ENCODE measurements around the gene HM13. TPM values are rescaled to one million over a fixed set of nuclear protein-coding genes. Genes with fewer than 3 reads are reported as not detected.

HM13 gene
- total and polyA plus RNA-seq, 2 of the 13 experiments (the other 11 are each of a cell fraction or from before 2014, with no cell fraction given): 118 to 243 TPM

DNA sequence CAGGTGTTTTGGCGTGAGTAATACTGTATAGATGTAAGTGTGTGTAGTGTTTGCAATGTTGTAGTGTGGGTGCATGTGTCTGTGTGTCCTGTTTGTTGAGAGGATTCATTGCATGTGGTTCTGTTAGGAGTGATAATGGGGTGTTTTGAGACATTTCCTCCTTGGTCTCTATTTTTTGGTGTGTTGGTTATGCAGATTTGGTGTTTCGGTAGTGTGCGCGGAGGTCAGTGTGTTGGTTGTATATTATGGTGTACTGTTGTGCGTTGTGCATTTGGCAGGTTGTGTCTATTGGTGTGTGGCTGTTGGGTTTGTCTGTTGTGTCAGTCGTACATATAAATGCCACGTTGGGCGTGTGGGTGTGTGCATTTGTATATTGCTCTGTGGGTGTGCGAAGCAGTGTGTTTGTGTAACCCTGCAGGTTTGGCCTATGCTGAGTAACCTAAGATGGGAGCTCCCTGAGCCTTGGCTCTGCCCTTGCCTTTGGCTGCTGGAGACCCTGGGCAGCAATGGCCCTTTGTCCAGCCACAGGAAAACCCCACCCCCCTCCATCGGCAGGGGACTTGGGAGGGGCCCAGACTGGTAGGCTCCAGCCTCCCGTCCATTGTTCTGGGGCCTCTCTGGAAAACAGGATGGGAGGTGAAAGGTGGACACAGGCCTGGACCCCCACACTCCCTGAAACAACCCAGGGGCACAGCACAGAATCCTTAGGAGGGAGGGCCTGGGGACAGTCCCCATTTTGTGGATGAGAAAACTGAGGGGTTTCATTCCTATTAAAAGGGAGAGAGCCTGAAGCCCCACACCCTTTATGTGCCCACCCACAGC lies 80.5 kb downstream of the HM13 start (continued):
- TF ChIP-seq ZNF564 (CRISPR knock-in tag; IDR thresholded peaks at IDR 0.05) (0 out of 2 replicates have a peak, but pooled peaks have one; percentile 30), ZBTB4 (CRISPR knock-in tag; IDR thresholded peaks at IDR 0.05; ENCODE audit: borderline replicate concordance) (no peak), POLR2G (IDR thresholded peaks at IDR 0.05; ENCODE audit: low read depth, low read length) (peak; percentile 78), MED13 (CRISPR knock-in tag; IDR thresholded peaks at IDR 0.05) (peak; percentile 52; the same call in 1 of the 2 replicates), SPEN (CRISPR knock-in tag; IDR thresholded peaks at IDR 0.05; ENCODE audit: low read depth) (peak; percentile 73; the same call in 1 of the 2 replicates), ZNF766 (CRISPR knock-in tag; IDR thresholded peaks at IDR 0.05; ENCODE audit: borderline replicate concordance) (peak; percentile 74; the same call in 1 of the 2 replicates), NCOR1 (IDR thresholded peaks at IDR 0.05; ENCODE audit: borderline replicate concordance, low read length) (peak; percentile 75; the same call in 1 of the 2 replicates), ZMYM2 (CRISPR knock-in tag; IDR thresholded peaks at IDR 0.05) (no peak), NR2F6 (IDR thresholded peaks at IDR 0.05) (peak; percentile 72), NR2F6 (CRISPR knock-in tag; IDR thresholded peaks at IDR 0.05) (peak; percentile 77; the same call in 1 of the 2 replicates), MEIS2 (CRISPR knock-in tag; IDR thresholded peaks at IDR 0.05) (0 out of 2 replicates have a peak, but pooled peaks have one; percentile 43), UBTF (CRISPR knock-in tag; IDR thresholded peaks at IDR 0.05) (peak; percentile 71; the same call in 1 of the 2 replicates), ZNF10 (CRISPR knock-in tag; IDR thresholded peaks at IDR 0.05; ENCODE audit: borderline replicate concordance, low read depth) (no peak), RXRA (CRISPR knock-in tag; IDR thresholded peaks at IDR 0.05) (peak; percentile 83), GABPB1 (CRISPR knock-in tag; IDR thresholded peaks at IDR 0.05) (peak; percentile 34; the same call in 1 of the 2 replicates), KDM4B (CRISPR knock-in tag; IDR thresholded peaks at IDR 0.05) (no peak; the same call in 1 of the 2 replicates), GTF2F1 (IDR thresholded peaks at IDR 0.05; ENCODE audit: low read length) (no peak), ZNF230 (CRISPR knock-in tag; IDR thresholded peaks at IDR 0.05) (0 out of 2 replicates have a peak, but pooled peaks have one; percentile 15)
- TF ChIP-seq, protein P1, sequence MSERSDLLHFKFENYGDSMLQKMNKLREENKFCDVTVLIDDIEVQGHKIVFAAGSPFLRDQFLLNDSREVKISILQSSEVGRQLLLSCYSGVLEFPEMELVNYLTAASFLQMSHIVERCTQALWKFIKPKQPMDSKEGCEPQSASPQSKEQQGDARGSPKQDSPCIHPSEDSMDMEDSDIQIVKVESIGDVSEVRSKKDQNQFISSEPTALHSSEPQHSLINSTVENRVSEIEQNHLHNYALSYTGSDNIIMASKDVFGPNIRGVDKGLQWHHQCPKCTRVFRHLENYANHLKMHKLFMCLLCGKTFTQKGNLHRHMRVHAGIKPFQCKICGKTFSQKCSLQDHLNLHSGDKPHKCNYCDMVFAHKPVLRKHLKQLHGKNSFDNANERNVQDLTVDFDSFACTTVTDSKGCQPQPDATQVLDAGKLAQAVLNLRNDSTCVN (CRISPR knock-in tag; IDR thresholded peaks at IDR 0.05; ENCODE audit: borderline replicate concordance): 0 out of 2 replicates have a peak, but pooled peaks have one; percentile 46
- TF ChIP-seq, protein P2, sequence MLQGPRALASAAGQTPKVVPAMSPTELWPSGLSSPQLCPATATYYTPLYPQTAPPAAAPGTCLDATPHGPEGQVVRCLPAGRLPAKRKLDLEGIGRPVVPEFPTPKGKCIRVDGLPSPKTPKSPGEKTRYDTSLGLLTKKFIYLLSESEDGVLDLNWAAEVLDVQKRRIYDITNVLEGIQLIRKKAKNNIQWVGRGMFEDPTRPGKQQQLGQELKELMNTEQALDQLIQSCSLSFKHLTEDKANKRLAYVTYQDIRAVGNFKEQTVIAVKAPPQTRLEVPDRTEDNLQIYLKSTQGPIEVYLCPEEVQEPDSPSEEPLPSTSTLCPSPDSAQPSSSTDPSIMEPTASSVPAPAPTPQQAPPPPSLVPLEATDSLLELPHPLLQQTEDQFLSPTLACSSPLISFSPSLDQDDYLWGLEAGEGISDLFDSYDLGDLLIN (CRISPR knock-in tag; IDR thresholded peaks at IDR 0.05; ENCODE audit: borderline replicate concordance): no peak

Data from HepG2 (cell line).